WERI-Rb-1 (cell line): Measurements from ENCODE around the gene ROBO2.

Experiments used
- DNase-seq: peaks from one replicate; pipeline ENCODE4 v3.0.0-alpha.2; 2020
- H3K27ac ChIP-seq: fragments of 250-450 bp; sonication (Bioruptor Pico); 2 replicates; pipeline ENCODE4 v1.5.1; 2020; ENCODE audit warnings: mild to moderate bottlenecking, moderate library complexity
- H3K27me3 ChIP-seq: fragments of 250-450 bp; sonication (Bioruptor Pico); 2 replicates; pipeline ENCODE4 v1.5.1; 2021; ENCODE audit warnings: mild to moderate bottlenecking, low read depth, moderate library complexity; ENCODE audit not compliant: insufficient read depth, severe bottlenecking
- H3K36me3 ChIP-seq: fragments of 250-450 bp; sonication (Bioruptor Pico); 2 replicates; pipeline ENCODE4 v1.5.1; 2020; ENCODE audit warnings: mild to moderate bottlenecking, moderate library complexity
- H3K4me3 ChIP-seq: 2 replicates; pipeline ENCODE4 v1.5.1; 2011; ENCODE audit warnings: low read depth, mild to moderate bottlenecking, control low read depth, low read length
- H3K9me3 ChIP-seq: fragments of 250-450 bp; sonication (Bioruptor Pico); 2 replicates; pipeline ENCODE4 v1.5.1; 2021; ENCODE audit warnings: mild to moderate bottlenecking, moderate library complexity; ENCODE audit not compliant: severe bottlenecking
- TF ChIP-seq, protein P1 (sequence below): IDR thresholded peaks from 2 replicates; pipeline ENCODE4 v1.5.1; 2011; ENCODE audit warnings: low read depth, mild to moderate bottlenecking, control low read depth, inconsistent platforms, low read length

ROBO2 gene

DNA sequence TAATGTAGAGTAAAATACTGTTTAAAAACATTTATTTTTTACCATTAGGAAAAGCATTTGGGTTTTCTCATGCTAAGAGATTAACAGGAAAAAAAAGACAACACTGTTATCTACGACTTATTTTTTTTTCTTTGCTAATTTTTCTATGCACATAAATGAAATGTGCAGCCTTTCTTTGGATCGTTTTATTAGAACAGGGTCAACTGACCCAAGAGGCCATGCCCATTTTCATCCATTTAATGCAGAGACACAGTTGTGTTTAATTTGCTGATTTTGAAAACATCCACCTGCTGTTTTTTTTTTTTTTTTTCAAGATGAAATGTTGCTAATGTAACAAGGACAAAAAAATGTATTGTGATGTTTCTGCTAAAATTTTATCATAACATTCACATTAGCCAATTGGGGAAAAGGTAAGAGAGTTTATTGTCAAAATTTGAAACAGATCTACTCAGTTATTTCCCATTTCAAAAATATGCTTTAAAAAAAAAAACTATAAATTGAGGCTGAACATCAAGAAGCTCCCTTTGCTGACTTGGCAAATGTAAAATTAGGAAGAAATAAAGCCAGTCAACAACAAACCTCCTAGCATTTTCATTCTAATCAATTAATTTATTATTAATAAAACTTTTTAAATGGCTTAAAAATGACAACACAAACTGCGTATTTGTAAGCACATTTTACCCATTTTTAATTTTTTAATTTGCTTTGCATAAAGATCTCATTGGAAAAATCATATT lies 485.2 kb downstream of the ROBO2 start:
- no peaks in the 10 kb centered on the region for H3K36me3 ChIP-seq
- DNase-seq = no peak
- no peaks in the 10 kb centered on the region for H3K9me3 ChIP-seq
- H3K27me3 ChIP-seq = no peaks in the 10 kb centered on the region
- no peak overlapping the region for H3K27ac ChIP-seq
- TF ChIP-seq, protein P1, sequence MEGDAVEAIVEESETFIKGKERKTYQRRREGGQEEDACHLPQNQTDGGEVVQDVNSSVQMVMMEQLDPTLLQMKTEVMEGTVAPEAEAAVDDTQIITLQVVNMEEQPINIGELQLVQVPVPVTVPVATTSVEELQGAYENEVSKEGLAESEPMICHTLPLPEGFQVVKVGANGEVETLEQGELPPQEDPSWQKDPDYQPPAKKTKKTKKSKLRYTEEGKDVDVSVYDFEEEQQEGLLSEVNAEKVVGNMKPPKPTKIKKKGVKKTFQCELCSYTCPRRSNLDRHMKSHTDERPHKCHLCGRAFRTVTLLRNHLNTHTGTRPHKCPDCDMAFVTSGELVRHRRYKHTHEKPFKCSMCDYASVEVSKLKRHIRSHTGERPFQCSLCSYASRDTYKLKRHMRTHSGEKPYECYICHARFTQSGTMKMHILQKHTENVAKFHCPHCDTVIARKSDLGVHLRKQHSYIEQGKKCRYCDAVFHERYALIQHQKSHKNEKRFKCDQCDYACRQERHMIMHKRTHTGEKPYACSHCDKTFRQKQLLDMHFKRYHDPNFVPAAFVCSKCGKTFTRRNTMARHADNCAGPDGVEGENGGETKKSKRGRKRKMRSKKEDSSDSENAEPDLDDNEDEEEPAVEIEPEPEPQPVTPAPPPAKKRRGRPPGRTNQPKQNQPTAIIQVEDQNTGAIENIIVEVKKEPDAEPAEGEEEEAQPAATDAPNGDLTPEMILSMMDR = no peak
- H3K4me3 ChIP-seq = no peak overlapping the region

DNA sequence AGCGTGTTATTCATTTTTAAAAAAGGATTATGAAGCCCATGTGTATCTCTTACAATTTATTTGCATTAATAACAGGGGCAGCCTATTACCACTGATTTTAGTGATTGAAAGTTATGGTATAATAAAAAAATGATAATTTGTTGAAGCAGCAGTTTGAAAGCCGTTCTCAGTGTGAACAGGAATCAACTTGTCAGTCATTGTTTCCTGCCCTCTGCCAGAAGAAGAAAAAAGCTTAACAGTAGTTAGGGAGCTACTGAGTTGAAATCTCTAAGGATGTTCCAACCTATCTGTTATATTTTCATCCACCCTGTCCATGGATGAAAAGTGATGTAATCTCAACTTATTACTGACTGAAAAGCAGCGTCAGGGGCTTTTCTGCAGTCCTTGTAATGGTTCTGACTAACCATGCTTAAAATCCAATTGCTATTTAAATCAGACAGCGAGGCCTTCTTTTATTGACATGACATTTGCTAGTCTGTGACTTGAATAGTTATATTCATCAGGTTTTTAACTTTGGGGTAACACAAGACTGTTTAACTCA lies 486.7 kb downstream of the ROBO2 start:
- no peak for DNase-seq
- H3K27me3 ChIP-seq = no peaks in the 10 kb centered on the region
- no peaks in the 10 kb centered on the region for H3K9me3 ChIP-seq
- no peak overlapping the region for H3K27ac ChIP-seq
- H3K4me3 ChIP-seq = no peak overlapping the region
- H3K36me3 ChIP-seq = no peaks in the 10 kb centered on the region
- TF ChIP-seq, protein P1 = no peak

DNA sequence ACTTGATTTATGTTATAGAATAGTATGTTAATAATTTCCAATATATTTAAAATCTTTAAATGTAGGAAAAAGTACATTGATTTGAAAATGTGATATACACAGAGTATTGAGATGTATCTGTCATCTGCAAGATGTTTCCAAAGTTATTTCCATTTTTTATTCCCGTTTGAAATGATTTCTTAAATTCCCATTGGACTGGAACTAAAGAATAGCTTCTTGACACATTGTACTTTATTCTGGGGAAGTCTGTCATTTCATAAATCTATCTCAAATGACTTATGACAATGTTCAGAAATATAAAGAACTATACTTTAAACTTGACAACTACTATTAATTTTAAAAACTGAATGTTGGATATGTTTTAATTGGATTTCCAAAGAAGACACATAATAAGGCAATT lies 489.6 kb downstream of the ROBO2 start:
- Histone ChIP-seq H3K4me3 (no peak overlapping the region), H3K9me3 (no peaks in the 10 kb centered on the region), H3K36me3 (no peaks in the 10 kb centered on the region), H3K27me3 (no peaks in the 10 kb centered on the region), H3K27ac (no peak overlapping the region)
- TF ChIP-seq, protein P1 = no peak
- DNase-seq = no peak

DNA sequence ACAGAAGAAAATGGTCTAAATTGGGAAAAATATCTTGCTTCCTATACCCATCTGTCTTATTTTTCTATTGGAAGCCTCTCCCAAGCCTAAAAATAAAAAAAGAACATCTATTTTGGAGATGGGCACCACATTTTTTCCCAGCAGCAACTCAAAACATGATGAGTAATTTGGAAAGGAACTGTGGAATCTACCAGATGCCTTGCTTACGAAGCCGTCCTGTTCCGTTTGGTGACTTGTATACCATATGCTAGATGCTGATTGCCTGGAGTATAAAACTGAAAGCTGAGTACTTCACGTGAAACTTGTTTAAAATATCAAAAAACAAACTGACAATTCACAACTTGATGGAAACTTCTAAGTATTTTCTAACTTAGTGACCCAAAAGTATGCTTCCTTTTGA lies 491.0 kb downstream of the ROBO2 start:
- no peak overlapping the region for H3K4me3 ChIP-seq
- TF ChIP-seq, protein P1 = no peak
- no peaks in the 10 kb centered on the region for H3K9me3 ChIP-seq
- DNase-seq = no peak
- no peaks in the 10 kb centered on the region for H3K36me3 ChIP-seq
- no peaks in the 10 kb centered on the region for H3K27me3 ChIP-seq
- no peak overlapping the region for H3K27ac ChIP-seq

DNA sequence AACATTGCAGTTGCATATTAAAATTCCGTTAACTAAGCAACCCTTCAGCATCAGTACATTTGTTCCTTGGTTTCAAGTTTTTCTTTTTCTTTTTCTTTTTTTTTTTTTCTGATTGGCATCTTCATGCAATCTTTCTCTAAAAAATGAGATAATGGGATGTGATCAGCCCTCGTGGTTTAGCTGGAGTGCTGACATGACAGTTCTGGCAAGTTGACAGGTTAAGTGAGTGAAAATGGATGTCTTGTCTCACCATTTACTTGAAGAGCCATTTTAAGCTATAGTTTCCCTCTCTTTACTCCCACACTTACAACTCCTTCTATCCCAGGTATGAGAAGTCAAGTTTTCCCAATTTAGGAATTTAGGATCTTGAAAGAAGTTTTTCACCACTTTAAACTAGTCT lies 495.2 kb downstream of the ROBO2 start:
- Histone ChIP-seq H3K27me3 (no peaks in the 10 kb centered on the region), H3K9me3 (no peaks in the 10 kb centered on the region), H3K4me3 (no peak overlapping the region), H3K36me3 (no peaks in the 10 kb centered on the region), H3K27ac (no peak overlapping the region)
- DNase-seq = no peak
- TF ChIP-seq, protein P1 = no peak
